ENCODE measurements around the gene HCK.
"Not testable (repeated sequence)": the region's sequence is repeated elsewhere in the genome, so short reads cannot be mapped to it uniquely, and the experiment has no call there.

Gene HCK

DNA sequence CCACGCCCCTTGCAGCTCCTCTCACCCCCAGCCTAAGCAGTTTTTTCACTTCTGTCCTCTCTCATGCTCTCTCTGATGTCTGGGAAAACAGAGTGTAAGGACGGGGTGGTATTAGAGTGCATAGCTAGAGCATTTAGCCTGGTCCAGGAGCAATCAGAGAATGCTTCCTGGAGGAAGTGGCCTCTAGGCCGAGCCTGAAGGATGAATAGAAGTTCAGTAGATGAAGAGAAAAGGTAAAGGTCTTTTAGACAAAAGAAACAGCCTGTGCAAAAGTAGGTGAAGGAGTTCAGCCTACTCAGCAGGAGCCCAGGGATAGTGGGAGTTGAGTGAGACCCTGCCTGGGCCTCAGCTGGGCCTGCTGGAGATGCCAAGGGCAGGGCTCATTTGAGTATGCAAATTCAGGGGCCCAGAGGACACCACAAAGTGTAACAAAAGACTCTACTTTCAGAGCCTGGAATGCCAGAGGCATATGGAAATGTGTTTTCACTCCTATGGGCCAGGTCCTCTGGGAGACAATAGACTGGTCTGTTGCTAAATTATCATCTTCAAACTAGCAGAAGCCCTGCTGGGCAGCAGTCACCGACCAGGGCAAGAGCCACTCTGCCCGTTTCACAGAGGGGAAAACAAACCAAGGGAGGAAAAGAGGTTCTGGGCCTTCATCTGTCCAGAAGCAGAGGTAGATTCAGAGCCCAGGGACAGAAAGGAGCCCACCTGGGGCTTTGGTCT is 37.8 kb downstream of the HCK start:
- DNase-seq (ENCODE audit: insufficient read length, low spot score) (no peak), FAIRE-seq (no peak)

DNA sequence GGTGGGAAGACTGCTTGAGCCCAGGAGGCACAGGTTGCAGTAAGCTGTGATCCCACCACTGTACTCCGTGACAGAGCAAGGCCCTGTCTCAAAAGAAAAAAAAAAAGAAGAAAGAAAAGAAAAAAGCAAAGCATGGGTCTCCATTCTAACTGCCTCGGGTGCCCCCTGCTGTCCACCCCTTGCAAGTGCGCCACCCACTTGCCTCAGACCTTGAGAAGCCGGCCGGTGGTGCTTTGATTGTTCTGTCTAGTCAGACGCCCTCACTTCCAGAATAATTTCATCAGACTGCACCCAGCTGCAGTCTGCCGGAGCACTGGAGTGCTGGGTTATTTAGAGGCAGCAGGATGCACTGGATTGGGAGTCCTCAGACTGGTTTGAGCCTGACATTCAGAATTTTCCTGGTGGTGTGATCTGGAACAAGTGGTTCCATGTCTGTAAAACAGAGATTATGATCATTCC is 39.9 kb downstream of the HCK start:
- peak; percentile 81 for DNase-seq (ENCODE audit: insufficient read length, low spot score)
- no peak for FAIRE-seq

DNA sequence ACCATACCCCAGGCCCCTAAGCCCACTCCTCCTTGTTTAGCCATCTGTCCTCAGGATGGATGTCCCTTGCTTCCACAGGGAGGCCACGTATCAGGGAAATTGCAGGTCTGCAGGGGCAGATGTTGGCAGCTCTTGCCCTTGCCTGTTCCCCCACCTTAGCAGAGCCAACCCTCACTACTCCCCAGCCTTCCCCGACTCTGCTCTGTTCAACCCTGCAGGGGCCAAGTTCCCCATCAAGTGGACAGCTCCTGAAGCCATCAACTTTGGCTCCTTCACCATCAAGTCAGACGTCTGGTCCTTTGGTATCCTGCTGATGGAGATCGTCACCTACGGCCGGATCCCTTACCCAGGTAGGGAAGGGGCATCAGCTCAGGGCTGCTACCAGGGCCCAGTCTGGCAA is 46.7 kb downstream of the HCK start:
- DNase-seq (ENCODE audit: insufficient read length, low spot score) = no peak
- FAIRE-seq = no peak

DNA sequence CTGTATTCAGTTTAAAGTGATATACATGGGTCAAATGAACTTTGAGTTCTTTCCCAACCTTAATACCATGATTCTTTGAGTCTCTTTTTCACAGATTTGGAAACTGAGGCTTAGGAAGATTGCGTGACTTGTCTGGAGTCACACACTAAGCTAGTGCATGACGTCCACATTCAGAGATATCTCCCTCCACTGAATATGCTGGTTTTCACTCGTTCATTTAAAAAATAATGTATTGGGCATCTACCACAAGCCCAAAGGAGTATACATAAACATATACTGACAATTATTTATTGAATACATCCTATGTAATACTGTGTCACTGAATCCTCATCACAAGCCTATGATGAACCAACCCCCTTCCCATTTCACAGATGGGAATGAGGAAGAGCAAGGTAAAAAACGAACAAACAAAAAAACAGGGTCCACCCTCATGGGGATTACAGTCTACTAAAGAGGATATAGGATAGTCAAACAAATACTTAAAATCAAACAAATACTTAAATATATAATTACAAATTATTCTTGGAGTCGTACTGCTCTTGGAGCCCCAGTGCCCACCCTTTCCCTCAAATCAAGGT is 56.9 kb downstream of the HCK start:
- FAIRE-seq (no peak), DNase-seq (ENCODE audit: insufficient read length, low spot score) (no peak)

DNA sequence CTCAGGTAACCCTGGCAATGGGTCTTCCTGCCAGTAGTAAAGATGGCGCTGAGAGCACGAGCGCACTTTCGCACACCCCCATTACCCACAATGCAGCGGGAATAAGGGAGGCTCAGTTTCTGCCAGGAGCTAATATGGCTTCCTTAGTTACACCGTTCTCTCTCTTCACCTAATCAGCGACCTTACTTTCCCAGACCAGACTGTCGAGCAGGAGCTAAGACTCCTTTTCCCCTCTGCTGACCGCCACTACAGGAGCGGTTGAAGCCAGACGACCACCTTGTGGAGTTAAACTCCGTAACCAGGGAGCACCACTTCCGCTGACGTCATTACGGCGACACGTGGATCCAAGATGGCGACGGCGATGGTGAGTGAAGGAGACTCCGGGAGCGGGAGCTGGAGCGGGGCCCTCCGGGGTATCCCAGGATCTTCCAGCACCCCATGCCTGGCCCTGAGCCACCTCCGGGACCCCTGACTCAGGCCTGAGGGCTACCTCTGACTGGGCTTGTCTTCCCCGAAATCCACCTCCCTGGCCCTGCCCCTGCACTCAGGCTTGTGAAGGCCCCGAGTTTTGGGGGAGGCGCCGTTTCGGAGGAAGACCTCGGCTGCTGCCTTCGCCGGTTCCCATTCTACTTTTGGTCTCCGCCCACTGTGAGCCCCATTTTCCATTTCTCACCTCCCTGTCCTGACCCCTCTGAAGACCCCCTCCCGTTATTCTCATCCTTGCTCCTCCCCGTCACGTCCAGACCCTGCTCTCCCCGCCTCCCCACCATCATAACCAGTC is 57.5 kb downstream of the HCK start, which contains the start of gene TM9SF4:
TSS of gene TM9SF4 (plus strand) at position 323 of the 781 bp plus-strand sequence. CDS start at position 350, 27 bp downstream.
- DNase-seq (ENCODE audit: insufficient read length, low spot score) (peak; percentile 91), FAIRE-seq (peak; percentile 87)

DNA sequence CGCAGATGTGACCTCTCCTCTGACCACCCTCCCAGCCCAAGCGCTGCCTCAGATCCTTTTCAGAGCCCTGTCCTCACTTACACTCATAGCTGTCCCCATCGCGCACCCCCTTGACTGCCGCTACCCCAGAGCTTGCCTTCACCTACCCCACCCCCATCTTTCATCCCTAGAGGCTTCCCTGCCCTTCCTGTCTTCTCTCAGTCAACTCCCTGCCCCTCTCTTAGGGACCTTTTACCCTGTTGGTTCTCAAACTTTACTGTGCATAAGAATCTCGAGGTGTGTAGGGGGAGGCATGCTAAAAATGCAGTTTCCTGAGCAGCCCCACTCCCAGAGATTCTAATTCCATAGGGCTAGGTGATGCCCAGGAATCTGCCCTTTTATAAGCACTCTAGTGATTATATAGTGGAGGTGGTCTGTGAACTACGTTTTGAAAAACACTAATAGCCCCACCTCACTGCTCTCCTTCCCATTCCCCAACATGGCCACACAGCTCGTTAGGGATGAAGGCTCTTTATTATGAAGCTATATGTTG is 58.2 kb downstream of the HCK start:
- DNase-seq (ENCODE audit: insufficient read length, low spot score) = no peak
- FAIRE-seq = no peak

DNA sequence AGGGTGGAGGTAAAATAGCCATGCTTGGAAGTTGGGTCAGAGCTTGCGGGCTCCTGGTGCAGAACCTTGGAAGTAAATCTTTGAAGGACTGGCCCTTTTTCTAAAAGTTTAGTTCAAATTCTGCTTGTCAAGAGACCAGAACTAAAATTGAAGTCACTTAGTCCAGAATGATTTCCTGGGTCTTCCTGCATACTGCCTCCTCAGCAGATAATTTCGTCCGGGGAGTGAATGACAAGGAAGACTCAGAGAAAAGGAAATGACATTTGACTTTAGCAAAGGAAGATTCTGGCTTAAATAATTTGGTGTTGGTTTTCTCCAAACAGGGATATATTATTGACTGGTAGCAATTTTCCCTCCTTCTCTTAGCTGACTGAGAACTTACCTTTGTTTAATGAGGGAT is 58.7 kb downstream of the HCK start:
- FAIRE-seq = no peak
- no peak for DNase-seq (ENCODE audit: insufficient read length, low spot score)

DNA sequence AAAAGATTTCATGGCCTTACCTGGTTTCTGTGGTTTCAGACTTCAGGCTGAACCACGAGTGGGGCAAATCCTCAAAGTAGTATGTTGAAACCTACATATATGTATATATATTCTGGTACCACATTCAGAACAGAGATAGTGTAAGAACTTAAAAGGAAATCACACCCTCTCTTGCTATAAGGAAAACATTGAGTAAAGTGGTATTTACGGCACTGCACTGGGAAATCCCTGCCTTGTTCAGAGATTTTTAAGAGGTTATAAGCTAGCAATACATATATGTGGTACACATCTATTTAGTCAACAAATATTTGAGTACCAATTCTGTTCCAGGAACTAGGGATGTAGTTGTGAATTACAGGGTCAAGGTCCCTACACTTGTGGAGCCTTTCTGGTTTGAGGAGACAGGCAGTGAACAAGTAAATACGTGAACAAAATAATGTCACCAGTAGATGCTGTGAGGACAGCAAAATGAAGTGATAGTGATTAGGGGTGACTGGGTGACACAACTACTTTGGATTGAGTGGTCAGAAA is 59.2 kb downstream of the HCK start:
- FAIRE-seq = no peak
- no peak for DNase-seq (ENCODE audit: insufficient read length, low spot score)

DNA sequence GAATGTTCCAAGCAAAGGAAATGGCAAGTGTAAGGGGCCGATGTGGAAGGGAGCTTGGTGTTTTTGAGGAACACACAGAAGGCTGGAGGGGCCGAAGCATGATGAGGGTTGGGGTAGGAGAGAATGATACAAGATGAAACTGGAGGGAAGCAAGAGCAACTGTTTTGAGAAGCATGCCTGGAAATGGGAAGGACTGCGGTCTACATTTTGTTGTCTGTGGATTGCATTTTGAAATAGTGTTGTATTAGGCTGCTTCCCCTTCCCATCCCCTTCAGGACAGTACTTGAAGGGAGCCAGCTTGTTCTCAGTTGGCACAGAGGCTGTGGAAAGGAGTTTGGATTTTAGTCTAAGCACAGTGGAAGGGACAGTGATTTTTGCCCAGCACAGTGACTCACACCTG is 59.7 kb downstream of the HCK start:
- no peak for FAIRE-seq
- no peak for DNase-seq (ENCODE audit: insufficient read length, low spot score)

DNA sequence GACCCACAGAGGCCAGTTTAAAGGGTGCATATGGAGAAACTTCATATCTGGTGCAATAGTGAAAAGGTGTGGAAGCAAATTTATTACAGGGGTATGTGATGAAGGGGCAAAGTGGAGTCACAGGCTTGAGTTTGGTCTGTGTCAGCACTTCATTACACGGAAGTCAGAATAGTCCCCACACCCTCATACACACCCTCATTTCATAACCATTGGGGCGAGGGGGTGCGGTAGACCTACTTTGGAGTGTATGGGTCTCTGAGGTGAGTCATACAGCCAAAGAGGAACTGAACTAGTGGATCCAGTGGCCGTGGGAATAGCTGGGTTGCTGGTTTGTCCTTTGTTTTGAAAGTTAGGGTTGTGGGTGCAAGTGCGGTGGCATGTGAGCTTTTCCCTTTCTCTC is 60.8 kb downstream of the HCK start:
- no peak for FAIRE-seq
- DNase-seq (ENCODE audit: insufficient read length, low spot score) = no peak

DNA sequence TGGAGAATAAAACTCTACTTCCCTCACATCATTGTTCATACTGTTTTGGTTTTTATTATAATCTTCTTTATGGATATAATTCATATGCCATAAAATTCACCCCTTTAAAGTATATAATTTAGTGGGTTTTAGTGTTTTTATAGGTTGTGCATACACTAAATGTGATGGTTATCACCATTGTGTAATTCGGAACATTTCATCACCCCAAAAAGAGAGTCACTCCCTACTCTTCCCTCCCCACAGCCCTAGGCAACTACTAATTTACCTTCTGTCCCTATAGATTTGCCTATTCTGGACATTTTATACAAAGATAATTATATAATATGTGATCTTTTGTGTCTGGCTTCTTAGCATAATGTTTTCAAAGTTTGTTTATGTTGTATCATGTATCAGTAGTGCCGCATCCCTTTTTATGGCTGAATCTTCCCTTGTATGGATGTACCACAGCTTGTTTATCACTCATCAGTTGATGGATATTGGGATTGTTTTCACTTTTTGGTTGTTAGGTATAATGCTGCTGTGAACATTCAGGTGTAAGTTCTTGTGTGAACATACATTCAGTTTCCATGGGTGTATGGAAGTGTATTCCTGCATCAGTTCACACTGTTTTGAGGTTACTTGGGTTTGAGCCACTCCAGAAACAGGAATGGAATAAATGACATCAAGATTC is 61.7 kb downstream of the HCK start:
- DNase-seq (ENCODE audit: insufficient read length, low spot score) (no peak), FAIRE-seq (no peak)

DNA sequence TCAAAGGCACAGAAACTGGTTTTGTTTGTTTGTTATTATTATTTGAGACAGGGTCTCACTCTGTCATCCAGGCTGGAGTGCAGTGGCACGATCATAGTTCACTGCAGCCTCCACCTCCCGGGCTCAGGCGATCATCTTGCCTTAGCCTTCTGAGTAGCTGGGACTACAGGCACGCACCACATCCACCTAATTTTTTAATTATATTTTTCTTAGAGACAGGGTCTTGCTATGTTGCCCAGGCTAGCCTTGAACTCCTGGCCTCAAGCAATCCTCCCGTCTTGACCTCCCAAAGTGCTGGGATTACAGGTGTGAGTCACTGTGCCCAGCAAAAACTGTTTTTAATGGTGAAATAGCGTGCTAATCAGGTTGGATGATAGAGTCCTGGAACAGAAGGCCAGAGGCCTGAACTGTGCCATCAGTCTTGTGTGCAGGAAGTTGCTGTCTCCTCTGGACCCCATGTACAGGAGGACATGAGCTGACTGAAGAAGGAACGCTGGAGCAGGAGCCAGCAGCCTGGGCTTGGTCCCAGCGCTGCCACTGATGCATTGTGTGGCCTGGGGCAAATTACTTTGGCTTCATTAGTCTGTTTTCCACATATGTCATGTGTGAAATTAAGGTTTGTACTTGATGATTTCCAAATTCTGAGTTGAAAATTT is 62.4 kb downstream of the HCK start:
- FAIRE-seq = no peak
- DNase-seq (ENCODE audit: insufficient read length, low spot score) = no peak

DNA sequence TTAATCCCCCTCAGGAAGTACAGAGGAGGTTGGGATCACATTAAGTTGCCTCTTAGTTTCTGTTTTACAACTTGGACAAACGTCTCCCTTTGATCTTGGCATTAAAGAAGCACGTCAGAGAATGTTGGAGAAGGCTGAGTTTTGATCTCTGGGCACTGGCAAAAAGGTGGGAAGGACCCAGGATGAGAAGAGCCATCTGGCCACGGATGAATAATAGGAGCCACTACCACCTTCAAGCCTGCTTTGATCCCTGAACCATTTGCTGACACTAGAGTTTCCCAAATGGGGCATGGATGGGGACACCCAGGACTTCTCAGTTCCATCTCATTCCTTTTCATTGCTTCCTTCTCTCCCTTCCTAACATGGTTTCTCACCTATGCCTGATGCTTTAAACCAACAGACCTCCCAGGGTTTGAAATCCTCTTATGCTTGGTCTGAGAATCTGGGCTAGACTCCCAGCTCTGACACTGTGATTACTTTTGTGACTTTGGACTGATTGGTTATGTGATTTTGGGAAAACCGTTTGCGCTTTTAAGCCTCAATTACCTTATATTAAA is 63.2 kb downstream of the HCK start:
- DNase-seq (ENCODE audit: insufficient read length, low spot score) = no peak
- FAIRE-seq = no peak

DNA sequence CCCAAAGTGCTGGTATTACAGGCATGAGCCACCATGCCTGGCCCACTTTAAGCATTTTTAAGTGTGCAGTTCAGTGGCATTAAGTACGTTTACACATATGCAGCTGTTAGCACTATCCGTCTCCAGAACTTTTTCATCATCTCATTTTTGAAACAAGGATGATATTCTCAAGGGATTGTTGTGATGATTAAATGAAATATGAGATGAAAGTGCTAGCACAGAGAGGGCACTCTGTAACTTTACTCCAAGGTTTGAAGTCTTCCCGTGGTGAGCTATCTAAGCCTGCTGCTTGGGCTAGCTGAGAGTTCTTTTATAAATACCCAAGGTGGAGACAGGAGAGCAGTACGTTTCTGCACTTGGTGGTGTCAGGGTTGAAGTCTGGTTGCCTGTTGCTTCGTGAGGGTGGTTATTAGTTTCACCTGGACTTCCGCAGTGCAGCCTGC is 64.1 kb downstream of the HCK start:
- DNase-seq (ENCODE audit: insufficient read length, low spot score) = no peak
- no peak for FAIRE-seq

DNA sequence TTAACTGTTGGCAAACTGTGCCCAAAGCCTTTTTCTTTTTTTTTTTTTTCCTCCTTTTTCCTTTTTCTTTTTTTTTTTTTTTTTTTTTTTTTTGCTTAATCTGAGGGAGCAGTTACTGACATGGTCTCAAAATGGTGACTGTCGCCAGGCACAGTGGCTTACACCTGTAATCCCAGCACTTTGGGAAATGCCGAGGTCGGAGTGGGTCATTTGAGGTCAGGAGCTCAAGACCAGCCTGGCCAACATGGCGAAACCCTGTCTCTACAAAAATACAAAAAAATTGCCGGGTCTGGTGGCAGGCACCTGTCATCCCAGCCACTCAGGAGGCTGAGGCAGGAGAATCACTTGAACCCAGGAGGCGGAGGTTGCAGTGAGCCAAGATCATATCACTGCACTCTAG is 64.8 kb downstream of the HCK start:
- not testable (repeated sequence) for FAIRE-seq; DNase-seq (ENCODE audit: insufficient read length, low spot score)

DNA sequence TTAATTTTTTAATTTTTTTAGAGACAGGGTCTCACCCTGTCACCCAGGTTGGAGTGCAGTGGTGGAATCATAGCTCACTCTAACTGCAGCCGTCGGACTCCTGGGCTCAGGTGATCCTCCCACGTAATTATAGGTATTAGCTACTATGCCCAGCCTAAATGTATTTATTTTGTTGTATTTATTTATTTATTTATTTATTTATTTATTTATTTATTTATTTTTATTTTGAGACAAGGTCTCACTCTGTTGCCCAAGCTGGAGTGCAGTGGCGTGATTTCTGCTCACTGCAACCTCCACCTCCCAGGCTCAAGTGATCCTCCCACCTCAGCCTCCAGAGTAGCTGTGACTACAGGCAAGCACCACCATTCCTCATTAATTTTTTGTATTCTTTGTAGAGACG is 66.4 kb downstream of the HCK start:
- not testable (repeated sequence) for DNase-seq (ENCODE audit: insufficient read length, low spot score); FAIRE-seq

DNA sequence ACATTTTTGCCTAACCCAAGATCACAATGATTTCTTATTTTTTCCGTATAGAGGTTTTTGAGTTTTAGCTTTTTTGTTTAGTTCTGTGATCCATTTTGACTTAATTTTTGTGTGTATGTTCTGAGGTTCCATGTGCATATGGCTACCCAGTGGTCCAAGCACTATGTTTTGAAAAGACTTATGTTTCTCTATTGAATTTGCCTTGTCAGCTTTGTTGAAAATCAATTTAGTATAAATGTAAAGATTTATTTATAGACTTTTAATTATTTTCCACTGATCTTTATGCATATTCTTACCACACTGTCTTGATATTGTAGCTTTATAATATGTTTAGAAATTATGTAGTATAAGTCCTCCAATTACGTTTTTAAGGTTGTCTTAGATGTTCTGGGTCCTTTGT is 67.7 kb downstream of the HCK start:
- no peak for DNase-seq (ENCODE audit: insufficient read length, low spot score)
- FAIRE-seq = no peak

DNA sequence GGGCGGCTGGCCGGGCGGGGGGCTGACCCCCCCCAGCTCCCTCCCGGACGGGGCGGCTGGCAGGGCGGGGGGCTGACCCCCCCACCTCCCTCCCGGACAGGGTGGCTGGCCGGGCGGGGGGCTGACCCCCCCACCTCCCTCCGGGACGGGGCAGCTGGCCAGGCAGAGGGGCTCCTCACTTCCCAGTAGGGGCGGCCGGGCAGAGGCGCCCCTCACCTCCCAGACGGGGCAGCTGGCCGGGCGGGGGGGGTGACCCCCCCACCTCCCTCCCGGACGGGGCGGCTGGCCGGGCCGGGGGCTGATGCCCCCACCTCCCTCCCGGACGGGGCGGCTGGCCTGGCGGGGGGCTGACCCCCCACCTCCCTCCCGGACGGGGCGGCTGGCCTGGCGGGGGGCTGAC is 69.9 kb downstream of the HCK start:
- not testable (repeated sequence) for DNase-seq (ENCODE audit: insufficient read length, low spot score); FAIRE-seq

DNA sequence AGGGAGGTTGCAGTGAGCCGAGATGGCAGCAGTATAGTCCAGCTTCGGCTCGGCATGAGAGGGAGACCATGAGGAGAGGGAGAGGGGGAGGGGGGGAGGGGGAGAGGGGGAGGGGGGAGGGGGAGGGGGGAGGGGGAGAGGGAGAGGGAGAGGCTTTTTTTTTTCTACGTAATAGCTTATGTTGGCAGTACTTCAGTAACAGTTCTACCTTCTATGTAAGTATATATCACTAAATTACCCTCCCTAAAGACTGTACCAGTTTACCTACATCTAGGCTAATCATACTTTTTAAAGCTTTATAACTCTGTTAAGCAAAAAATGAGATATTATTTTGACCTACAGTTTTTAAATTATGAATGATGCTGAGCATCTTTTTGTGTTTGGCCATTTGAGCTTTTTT is 71.0 kb downstream of the HCK start:
- FAIRE-seq = no peak
- no peak for DNase-seq (ENCODE audit: insufficient read length, low spot score)

Measured in HTR-8/SVneo (cell line).